ENCODE data around the gene TAL1. TPM values are rescaled to one million over a fixed set of nuclear protein-coding genes. Genes with fewer than 3 reads are reported as not detected.

The TAL1 gene
- total RNA-seq, 1 donor from 2014 or later, result not detected

DNA sequence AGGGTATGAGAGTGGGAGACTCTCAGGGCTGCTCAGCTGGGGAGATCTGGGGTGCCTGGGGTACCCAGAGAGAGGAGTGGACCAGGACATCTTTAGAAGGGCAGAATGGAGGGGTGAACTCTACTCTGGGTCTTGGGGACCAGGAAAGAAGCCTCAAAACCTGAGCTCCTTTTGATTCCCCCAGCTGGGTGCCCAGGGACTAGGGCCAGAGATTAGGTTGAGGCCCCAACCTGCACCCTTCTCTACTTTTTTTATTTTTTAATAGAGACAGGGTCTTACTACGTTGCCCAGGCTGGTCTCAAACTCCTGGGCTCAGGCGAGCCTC lies 44.1 kb downstream of the TAL1 start:
- peaks cover 13% of the 10 kb centered on the region for H3K4me1 Mint-ChIP-seq (ENCODE audit: low read depth)
- peak; percentile 2 for DNase-seq (ENCODE audit: low spot score, unreplicated experiment)
- H3K4me3 Mint-ChIP-seq (ENCODE audit: low read depth), result no peak overlapping the region
- peaks cover 8% of the 10 kb centered on the region for H3K27me3 Mint-ChIP-seq
- H3K27ac Mint-ChIP-seq, result no peak overlapping the region
- no peaks in the 10 kb centered on the region for H3K36me3 Mint-ChIP-seq (ENCODE audit: insufficient read depth)
- TF ChIP-seq, protein P1, sequence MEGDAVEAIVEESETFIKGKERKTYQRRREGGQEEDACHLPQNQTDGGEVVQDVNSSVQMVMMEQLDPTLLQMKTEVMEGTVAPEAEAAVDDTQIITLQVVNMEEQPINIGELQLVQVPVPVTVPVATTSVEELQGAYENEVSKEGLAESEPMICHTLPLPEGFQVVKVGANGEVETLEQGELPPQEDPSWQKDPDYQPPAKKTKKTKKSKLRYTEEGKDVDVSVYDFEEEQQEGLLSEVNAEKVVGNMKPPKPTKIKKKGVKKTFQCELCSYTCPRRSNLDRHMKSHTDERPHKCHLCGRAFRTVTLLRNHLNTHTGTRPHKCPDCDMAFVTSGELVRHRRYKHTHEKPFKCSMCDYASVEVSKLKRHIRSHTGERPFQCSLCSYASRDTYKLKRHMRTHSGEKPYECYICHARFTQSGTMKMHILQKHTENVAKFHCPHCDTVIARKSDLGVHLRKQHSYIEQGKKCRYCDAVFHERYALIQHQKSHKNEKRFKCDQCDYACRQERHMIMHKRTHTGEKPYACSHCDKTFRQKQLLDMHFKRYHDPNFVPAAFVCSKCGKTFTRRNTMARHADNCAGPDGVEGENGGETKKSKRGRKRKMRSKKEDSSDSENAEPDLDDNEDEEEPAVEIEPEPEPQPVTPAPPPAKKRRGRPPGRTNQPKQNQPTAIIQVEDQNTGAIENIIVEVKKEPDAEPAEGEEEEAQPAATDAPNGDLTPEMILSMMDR (IDR thresholded peaks at IDR 0.05; ENCODE audit: unreplicated experiment), result no peak
- H3K9me3 Mint-ChIP-seq (ENCODE audit: low read depth), result no peaks in the 10 kb centered on the region

DNA sequence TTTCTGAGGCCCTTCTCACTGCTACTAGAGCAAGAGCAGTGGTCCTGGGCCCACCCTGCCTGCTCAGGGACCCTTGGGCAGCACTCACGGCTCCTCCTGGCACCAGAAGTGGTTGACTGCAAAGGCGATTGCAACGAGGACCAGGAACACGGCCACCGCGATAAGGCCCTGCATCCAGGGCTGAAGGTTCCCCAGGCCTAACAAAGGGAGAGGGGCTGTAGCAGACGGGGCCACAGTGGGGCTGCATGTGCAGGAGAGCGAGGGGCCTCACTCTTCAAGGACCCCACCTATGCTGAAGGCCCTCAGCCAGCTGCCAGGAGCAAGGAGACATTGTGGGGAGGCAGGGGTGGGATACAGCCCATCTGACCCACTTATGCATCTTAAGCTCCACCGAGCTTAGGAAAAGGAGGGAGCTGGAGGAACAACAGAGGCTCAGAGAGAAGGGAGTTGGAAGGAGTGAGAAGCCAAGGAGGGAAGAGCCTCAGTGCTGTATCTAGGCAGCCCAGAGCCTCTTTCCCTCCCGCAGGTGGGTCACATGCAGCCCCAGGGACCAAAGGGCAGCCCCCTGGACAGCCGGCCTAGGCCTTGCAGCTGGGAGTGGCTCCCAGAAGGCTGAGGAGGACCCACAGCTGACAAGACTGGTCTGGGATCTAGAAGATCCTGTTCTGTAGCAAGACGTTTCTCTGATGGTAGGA lies 44.6 kb downstream of the TAL1 start:
- TF ChIP-seq, protein P1 (IDR thresholded peaks at IDR 0.05; ENCODE audit: unreplicated experiment), result no peak
- no peak overlapping the region for H3K4me3 Mint-ChIP-seq (ENCODE audit: low read depth)
- H3K27me3 Mint-ChIP-seq, result peaks cover 8% of the 10 kb centered on the region
- H3K27ac Mint-ChIP-seq, result no peak overlapping the region
- no peaks in the 10 kb centered on the region for H3K36me3 Mint-ChIP-seq (ENCODE audit: insufficient read depth)
- H3K9me3 Mint-ChIP-seq (ENCODE audit: low read depth), result no peaks in the 10 kb centered on the region
- DNase-seq (ENCODE audit: low spot score, unreplicated experiment), result no peak
- peaks cover 11% of the 10 kb centered on the region for H3K4me1 Mint-ChIP-seq (ENCODE audit: low read depth)

DNA sequence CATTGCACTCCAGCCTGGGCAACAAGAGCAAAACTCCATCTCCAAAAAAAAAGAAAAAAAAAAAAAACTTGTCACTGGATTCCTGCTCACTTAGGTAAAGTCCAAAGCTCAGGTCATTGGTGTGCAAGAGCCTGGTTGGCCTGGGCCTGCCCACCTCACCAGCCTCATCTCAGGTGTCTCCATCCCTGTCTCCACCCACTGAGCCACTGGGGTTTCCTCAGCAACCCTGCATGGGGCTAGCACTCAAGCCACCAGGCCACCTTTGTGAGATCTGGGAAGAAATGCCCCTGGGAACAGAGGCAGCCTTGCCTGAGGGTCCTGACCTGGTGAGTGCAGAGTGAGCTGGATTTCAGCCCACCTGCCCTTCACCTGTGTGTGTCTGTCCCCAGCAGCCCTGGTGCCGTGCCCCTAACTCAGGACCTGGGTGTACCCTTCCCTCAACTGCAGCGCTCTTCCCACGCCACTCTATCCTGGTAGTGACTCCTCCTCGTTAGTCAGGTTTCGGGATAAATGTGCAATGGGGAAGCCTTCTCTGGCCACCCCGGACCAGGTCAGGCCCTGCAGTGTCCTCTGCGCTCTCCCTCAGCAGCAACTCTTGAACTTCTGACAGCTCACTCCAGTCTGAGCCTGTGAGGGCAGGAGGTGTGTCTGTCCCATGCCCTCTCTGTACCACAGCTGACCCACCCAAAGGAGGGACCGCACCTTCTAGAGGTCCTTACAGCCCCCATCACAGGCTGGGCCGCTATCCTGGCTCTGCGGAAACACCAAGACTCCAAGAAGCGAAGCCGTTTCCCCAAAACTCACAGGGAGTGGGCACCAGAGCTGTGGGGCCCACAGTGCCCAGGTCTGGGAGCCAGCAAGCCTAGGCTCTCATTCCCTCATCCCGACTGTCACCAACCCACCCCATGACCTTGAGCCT lies 45.5 kb downstream of the TAL1 start:
- H3K4me1 Mint-ChIP-seq (ENCODE audit: low read depth), result peaks cover 4% of the 10 kb centered on the region
- H3K36me3 Mint-ChIP-seq (ENCODE audit: insufficient read depth), result no peaks in the 10 kb centered on the region
- H3K27me3 Mint-ChIP-seq, result peaks cover 12% of the 10 kb centered on the region
- TF ChIP-seq, protein P1 (IDR thresholded peaks at IDR 0.05; ENCODE audit: unreplicated experiment), result no peak
- H3K4me3 Mint-ChIP-seq (ENCODE audit: low read depth), result no peak overlapping the region
- no peaks in the 10 kb centered on the region for H3K9me3 Mint-ChIP-seq (ENCODE audit: low read depth)
- DNase-seq (ENCODE audit: low spot score, unreplicated experiment), result no peak
- no peak overlapping the region for H3K27ac Mint-ChIP-seq

DNA sequence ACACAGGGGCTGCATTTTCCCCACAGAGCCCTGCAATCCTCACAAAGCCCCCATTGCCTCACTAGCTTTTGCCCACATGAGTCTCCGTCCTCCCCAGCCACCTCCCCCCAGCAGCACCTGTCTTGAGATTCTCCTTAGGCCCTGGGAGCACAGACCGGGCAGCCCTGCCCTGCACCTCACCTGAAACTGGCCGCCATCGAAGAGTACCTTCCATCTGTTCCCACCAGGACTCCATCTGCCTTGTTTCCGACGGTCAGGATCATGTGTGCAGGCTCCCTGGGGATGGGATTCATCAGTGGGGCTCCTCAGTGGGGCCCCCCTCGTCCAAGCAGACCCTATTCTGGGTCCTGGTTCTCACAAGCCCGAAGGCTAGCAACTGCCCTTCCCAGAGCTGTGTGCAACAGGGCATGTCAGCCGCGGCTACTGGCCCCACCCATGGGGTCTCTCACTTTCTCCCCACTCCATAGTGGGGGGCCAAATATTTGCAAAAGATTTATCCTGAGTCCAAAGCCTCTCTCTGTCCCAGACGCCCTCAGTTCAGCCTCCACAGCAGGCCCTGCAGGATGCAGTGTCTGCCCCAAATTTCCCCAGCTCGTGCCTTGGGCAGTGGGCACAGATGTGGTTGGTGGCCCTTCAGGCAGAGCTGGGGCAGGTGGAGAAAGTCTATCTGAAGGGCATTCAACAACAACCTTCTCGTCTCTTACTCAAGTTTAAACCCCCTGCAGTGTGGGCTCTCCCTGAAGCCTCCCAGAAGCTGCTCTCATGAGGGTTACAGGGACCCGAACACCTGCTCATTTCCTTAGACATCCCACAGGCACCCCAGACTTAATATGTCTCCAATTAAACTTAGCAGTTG lies 47.0 kb downstream of the TAL1 start:
- TF ChIP-seq, protein P1 (IDR thresholded peaks at IDR 0.05; ENCODE audit: unreplicated experiment), result no peak
- Mint-ChIP-seq H3K4me1 (ENCODE audit: low read depth) (peaks cover 4% of the 10 kb centered on the region), H3K9me3 (ENCODE audit: low read depth) (no peaks in the 10 kb centered on the region), H3K27me3 (peaks cover 20% of the 10 kb centered on the region), H3K4me3 (ENCODE audit: low read depth) (no peak overlapping the region), H3K27ac (no peak overlapping the region), H3K36me3 (ENCODE audit: insufficient read depth) (no peaks in the 10 kb centered on the region)
- DNase-seq (ENCODE audit: low spot score, unreplicated experiment), result no peak
